Ishikawa (cell line): ENCODE measurements around the gene NTRK1.

Experiments used
- EP300 ChIP-seq: IDR thresholded peaks from 2 replicates; pipeline ENCODE4 v1.6.1; 2012; ENCODE audit warnings: borderline replicate concordance
- FOXM1 ChIP-seq: IDR thresholded peaks from 2 replicates; pipeline ENCODE4 v1.6.1; 2012; ENCODE audit warnings: low read depth, borderline replicate concordance
- NFIC ChIP-seq: IDR thresholded peaks from 2 replicates; pipeline ENCODE4 v1.6.1; 2012
- REST ChIP-seq: IDR thresholded peaks from 2 replicates; pipeline ENCODE4 v1.6.1; 2012; ENCODE audit warnings: low read depth, mild to moderate bottlenecking
- TAF1 ChIP-seq: IDR thresholded peaks from 2 replicates; pipeline ENCODE4 v1.6.1; 2012; ENCODE audit warnings: low read depth, mild to moderate bottlenecking
- TEAD4 ChIP-seq: IDR thresholded peaks from 2 replicates; pipeline ENCODE4 v1.6.1; 2012
- USF1 ChIP-seq: IDR thresholded peaks from 2 replicates; pipeline ENCODE4 v1.6.1; 2012
- ZBTB7A ChIP-seq: IDR thresholded peaks from 2 replicates; pipeline ENCODE4 v1.6.1; 2012; ENCODE audit warnings: low read depth

- TF ChIP-seq EP300, result no peak
- TF ChIP-seq USF1, result no peak
- TF ChIP-seq TAF1, result no peak
- no peak for TF ChIP-seq NFIC
- TF ChIP-seq REST, result no peak
- TF ChIP-seq ZBTB7A, result no peak
- TF ChIP-seq FOXM1, result no peak
- TF ChIP-seq TEAD4, result no peak
These were observed 19.8 kb downstream of the NTRK1 start for GRCh38 chr1:156880473-156880872.
